ENCODE data around the gene ADAMTS5.

DNA sequence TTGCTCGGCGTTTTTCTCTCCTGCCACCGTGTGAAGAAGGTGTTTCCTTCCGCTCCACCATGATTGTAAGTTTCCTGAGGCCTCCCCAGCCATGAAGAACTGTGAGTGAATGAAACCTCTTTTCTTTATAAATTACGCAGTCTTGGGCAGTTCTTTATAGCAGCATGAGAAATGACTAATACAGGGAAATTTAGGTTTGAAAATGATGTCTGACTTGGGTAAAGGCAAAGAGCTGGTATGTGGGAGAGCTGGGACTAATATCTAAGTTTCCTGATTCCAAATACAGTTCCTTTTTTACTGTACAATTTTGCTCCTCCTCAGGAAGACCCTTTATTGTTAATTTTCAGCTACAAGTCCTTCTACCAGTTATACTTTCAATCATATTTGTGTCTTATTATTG is 16.7 kb upstream of the ADAMTS5 start:
- TF ChIP-seq, protein P1, sequence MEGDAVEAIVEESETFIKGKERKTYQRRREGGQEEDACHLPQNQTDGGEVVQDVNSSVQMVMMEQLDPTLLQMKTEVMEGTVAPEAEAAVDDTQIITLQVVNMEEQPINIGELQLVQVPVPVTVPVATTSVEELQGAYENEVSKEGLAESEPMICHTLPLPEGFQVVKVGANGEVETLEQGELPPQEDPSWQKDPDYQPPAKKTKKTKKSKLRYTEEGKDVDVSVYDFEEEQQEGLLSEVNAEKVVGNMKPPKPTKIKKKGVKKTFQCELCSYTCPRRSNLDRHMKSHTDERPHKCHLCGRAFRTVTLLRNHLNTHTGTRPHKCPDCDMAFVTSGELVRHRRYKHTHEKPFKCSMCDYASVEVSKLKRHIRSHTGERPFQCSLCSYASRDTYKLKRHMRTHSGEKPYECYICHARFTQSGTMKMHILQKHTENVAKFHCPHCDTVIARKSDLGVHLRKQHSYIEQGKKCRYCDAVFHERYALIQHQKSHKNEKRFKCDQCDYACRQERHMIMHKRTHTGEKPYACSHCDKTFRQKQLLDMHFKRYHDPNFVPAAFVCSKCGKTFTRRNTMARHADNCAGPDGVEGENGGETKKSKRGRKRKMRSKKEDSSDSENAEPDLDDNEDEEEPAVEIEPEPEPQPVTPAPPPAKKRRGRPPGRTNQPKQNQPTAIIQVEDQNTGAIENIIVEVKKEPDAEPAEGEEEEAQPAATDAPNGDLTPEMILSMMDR (IDR thresholded peaks at IDR 0.05; ENCODE audit: poor library complexity, severe bottlenecking), result no peak
- TF ChIP-seq POLR2AphosphoS5 (IDR thresholded peaks at IDR 0.05), result no peak
- no peak for TF ChIP-seq TAF1 (IDR thresholded peaks at IDR 0.05; ENCODE audit: low read depth)
- TF ChIP-seq EP300 (conservative IDR thresholded peaks at IDR 0.05; ENCODE audit: poor library complexity, severe bottlenecking), result no peak

Measured in neural cell (in vitro differentiated cells).